ENCODE measurements around the gene ABCD2. TPM values are rescaled to one million over a fixed set of nuclear protein-coding genes. Genes with fewer than 3 reads are reported as not detected.
"Not testable (repeated sequence)": the region's sequence is repeated elsewhere in the genome, so short reads cannot be mapped to it uniquely, and the experiment has no call there.

Gene ABCD2
- total and polyA plus RNA-seq, 9 donors: 0.05 to 0.57 (median 0.13) TPM

DNA sequence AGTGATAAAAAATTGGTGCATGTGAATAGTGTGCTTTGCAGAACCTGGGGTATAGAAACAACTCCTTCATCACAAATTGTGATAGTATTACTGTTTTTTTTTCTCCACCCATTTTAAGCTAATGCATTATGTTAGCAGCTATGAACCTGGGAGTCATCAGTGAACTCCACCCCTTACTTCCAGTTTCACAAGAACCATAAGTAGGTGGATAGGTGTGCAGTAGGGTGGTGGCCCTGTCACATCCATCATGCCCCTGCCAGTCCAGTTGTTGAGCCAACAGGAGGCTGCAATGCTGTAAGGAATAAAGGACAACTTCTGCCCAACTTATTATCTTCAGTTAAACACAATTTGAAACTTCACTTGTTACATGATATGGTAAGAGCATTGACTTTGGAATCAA lies 85.7 kb downstream of the ABCD2 start:
- intact Hi-C loops (cut with DNase I): no loop called here
- no peaks in the 10 kb centered on the region for H3K27me3 ChIP-seq
- no peak for TF ChIP-seq POLR2A (IDR thresholded peaks at IDR 0.05)
- TF ChIP-seq CTCF (IDR thresholded peaks at IDR 0.05): no peak
- no peak for TF ChIP-seq EP300 (IDR thresholded peaks at IDR 0.05)
- H3K27ac ChIP-seq: no peak overlapping the region
- no peaks in the 10 kb centered on the region for H3K9me3 ChIP-seq
- no peaks in the 10 kb centered on the region for H3K4me1 ChIP-seq (ENCODE audit: insufficient read depth)
- no peaks in the 10 kb centered on the region for H3K36me3 ChIP-seq
- H3K4me3 ChIP-seq: no peak overlapping the region
- DNase-seq: no peak

DNA sequence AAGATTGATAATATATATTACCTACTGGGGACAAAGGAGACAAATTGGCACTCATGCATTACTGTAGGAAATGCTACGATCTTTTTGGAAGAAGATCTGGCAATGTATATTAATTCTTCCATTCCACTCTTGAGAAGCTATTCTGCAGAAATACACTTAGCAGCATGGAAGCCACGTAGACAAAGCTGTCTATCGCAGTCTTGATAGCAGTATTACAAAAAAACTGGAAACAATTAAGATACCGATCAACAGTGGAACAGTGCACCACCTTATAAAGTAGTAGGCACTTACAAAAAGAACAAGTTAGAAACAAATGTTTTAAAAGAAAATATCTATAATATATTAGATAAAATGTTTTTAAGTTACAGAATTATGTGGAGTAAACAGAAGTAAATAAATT lies 87.2 kb downstream of the ABCD2 start:
- intact Hi-C loops (cut with DNase I): no loop called here
- no peak for DNase-seq
- Histone ChIP-seq H3K9me3 (no peaks in the 10 kb centered on the region), H3K27ac (no peak overlapping the region), H3K27me3 (no peaks in the 10 kb centered on the region), H3K4me1 (ENCODE audit: insufficient read depth) (no peaks in the 10 kb centered on the region), H3K4me3 (no peak overlapping the region), H3K36me3 (no peaks in the 10 kb centered on the region)
- TF ChIP-seq POLR2A (IDR thresholded peaks at IDR 0.05) (no peak), EP300 (IDR thresholded peaks at IDR 0.05) (no peak), CTCF (IDR thresholded peaks at IDR 0.05) (no peak)
- 87 to 91% (median 88%) methylated on average over 4 of the region's 4 CpGs for WGBS, 3 donors

GRCh38 chr12:39526974-39527373 lies 92.6 kb downstream of the ABCD2 start:
- intact Hi-C loops (cut with DNase I): no loop called here
- no peak for TF ChIP-seq CTCF (IDR thresholded peaks at IDR 0.05)
- no peak for TF ChIP-seq POLR2A (IDR thresholded peaks at IDR 0.05)
- no peak for TF ChIP-seq EP300 (IDR thresholded peaks at IDR 0.05)
- WGBS, 3 donors: 43 to 73% (median 67%) methylated on average over 2 of the region's 2 CpGs
- H3K27me3 ChIP-seq: no peaks in the 10 kb centered on the region
- DNase-seq: no peak
- no peaks in the 10 kb centered on the region for H3K36me3 ChIP-seq
- H3K27ac ChIP-seq: no peak overlapping the region
- H3K9me3 ChIP-seq: no peaks in the 10 kb centered on the region
- no peaks in the 10 kb centered on the region for H3K4me1 ChIP-seq (ENCODE audit: insufficient read depth)
- H3K4me3 ChIP-seq: no peak overlapping the region

DNA sequence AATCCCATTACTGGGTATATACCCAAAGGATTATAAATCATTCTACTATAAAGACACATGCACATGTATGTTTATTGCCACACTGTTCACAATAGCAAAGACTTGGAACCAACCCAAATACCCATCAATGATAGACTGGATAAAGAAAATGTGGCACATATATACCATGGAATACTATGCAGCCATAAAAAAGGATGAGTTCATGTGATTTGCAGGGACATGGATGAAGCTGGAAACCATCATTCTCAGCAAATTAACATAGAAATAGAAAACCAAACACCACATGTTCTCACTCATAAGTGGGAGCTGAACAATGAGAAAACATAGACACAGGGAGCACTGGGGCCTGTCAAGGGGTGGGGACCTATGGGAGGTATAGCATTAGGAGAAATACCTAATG lies 97.4 kb downstream of the ABCD2 start:
- H3K36me3 ChIP-seq; H3K4me3 ChIP-seq; H3K27me3 ChIP-seq; H3K4me1 ChIP-seq (ENCODE audit: insufficient read depth); intact Hi-C loops (cut with DNase I); H3K27ac ChIP-seq; H3K9me3 ChIP-seq; DNase-seq: not testable (repeated sequence)

- intact Hi-C loops (cut with DNase I): no loop called here
- H3K9me3 ChIP-seq: no peaks in the 10 kb centered on the region
- TF ChIP-seq EP300 (IDR thresholded peaks at IDR 0.05): no peak
- TF ChIP-seq POLR2A (IDR thresholded peaks at IDR 0.05): no peak
- no peak for TF ChIP-seq CTCF (IDR thresholded peaks at IDR 0.05)
- H3K27ac ChIP-seq: no peak overlapping the region
- H3K4me1 ChIP-seq (ENCODE audit: insufficient read depth): no peaks in the 10 kb centered on the region
- no peak overlapping the region for H3K4me3 ChIP-seq
- WGBS, 3 donors: 83 to 100% (median 100%) methylated on average over 1 of the region's 1 CpG
- H3K36me3 ChIP-seq: no peaks in the 10 kb centered on the region
- no peaks in the 10 kb centered on the region for H3K27me3 ChIP-seq
- no peak for DNase-seq
These were observed 109.6 kb downstream of the ABCD2 start for GRCh38 chr12:39510001-39510400.

Measured in ovary (tissue), 9 donors.